Measurements from ENCODE around the gene CORT.

DNA sequence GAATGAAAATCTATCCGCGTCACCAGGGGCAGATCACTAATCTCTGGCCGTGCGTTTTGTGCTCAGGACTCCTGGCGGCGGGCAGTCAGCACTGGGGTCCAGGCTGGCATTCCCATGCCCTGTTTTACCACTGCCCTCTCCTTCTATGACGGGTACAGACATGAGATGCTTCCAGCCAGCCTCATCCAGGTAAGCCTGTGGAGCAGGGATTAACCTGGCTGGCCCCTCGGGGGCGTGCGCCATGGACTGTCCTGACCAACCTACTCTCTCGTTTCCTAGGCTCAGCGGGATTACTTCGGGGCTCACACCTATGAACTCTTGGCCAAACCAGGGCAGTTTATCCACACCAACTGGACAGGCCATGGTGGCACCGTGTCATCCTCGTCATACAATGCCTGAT is 30.5 kb upstream of the CORT start:
- TF ChIP-seq, protein P1, sequence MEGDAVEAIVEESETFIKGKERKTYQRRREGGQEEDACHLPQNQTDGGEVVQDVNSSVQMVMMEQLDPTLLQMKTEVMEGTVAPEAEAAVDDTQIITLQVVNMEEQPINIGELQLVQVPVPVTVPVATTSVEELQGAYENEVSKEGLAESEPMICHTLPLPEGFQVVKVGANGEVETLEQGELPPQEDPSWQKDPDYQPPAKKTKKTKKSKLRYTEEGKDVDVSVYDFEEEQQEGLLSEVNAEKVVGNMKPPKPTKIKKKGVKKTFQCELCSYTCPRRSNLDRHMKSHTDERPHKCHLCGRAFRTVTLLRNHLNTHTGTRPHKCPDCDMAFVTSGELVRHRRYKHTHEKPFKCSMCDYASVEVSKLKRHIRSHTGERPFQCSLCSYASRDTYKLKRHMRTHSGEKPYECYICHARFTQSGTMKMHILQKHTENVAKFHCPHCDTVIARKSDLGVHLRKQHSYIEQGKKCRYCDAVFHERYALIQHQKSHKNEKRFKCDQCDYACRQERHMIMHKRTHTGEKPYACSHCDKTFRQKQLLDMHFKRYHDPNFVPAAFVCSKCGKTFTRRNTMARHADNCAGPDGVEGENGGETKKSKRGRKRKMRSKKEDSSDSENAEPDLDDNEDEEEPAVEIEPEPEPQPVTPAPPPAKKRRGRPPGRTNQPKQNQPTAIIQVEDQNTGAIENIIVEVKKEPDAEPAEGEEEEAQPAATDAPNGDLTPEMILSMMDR (IDR thresholded peaks at IDR 0.05): no peak
- no peak for TF ChIP-seq POLR2A (IDR thresholded peaks at IDR 0.05)

All from Peyer's patch (tissue), 4 donors.